ENCODE results near the gene EHD1. TPM values are rescaled to one million over a fixed set of nuclear protein-coding genes. Genes with fewer than 3 reads are reported as not detected.
A peak's percentile ranks its signal among the peaks of the same experiment; 100 is the strongest.

Gene EHD1
- total RNA-seq, 4 donors from 2014 or later = 47.8 to 85.4 (median 76.8) TPM

GRCh38 chr11:64909653-64910343 is 31.4 kb upstream of the EHD1 start:
- TF ChIP-seq POLR2A (IDR thresholded peaks at IDR 0.05) (no peak), POLR2AphosphoS5 (IDR thresholded peaks at IDR 0.05) (no peak), CTCF (IDR thresholded peaks at IDR 0.05) (no peak), EP300 (IDR thresholded peaks at IDR 0.05) (no peak)
- no peak overlapping the region for H3K27ac ChIP-seq
- 85% methylated on average over 4 of the region's 39 CpGs for WGBS
- H3K27me3 ChIP-seq = no peaks in the 10 kb centered on the region
- H3K4me3 ChIP-seq = no peak overlapping the region
- DNase-seq (ENCODE audit: low spot score in 2 of 2) = peak in 1 of 2 donors; percentile 64
- H3K4me1 ChIP-seq = peaks cover 3% of the 10 kb centered on the region
- H3K9me3 ChIP-seq = no peaks in the 10 kb centered on the region
- peaks cover 95% of the 10 kb centered on the region for H3K36me3 ChIP-seq

- no peak overlapping the region for H3K4me3 ChIP-seq
- no peaks in the 10 kb centered on the region for H3K4me1 ChIP-seq
- 83% methylated on average over 7 of the region's 11 CpGs for WGBS
- no peak overlapping the region for H3K27ac ChIP-seq
- H3K27me3 ChIP-seq = no peaks in the 10 kb centered on the region
- TF ChIP-seq CTCF (IDR thresholded peaks at IDR 0.05) (no peak), POLR2AphosphoS5 (IDR thresholded peaks at IDR 0.05) (no peak), EP300 (IDR thresholded peaks at IDR 0.05) (no peak), POLR2A (IDR thresholded peaks at IDR 0.05) (no peak)
- H3K36me3 ChIP-seq = peaks cover 99% of the 10 kb centered on the region
- H3K9me3 ChIP-seq = no peaks in the 10 kb centered on the region
- DNase-seq (ENCODE audit: low spot score in 2 of 2) = no peak
These were observed 30.3 kb upstream of the EHD1 start for GRCh38 chr11:64908766-64909165.

GRCh38 chr11:64906314-64906635 is 27.9 kb upstream of the EHD1 start:
- TF ChIP-seq POLR2AphosphoS5 (IDR thresholded peaks at IDR 0.05) (no peak), EP300 (IDR thresholded peaks at IDR 0.05) (no peak), CTCF (IDR thresholded peaks at IDR 0.05) (no peak), POLR2A (IDR thresholded peaks at IDR 0.05) (no peak)
- no peaks in the 10 kb centered on the region for H3K9me3 ChIP-seq
- no peak overlapping the region for H3K27ac ChIP-seq
- no peaks in the 10 kb centered on the region for H3K27me3 ChIP-seq
- peak in 1 of 2 donors; percentile 65 for DNase-seq (ENCODE audit: low spot score in 2 of 2)
- H3K36me3 ChIP-seq = peaks cover 99% of the 10 kb centered on the region
- whole genome bisulfite sequencing = 100% methylated on average over 1 of the region's 13 CpGs
- H3K4me1 ChIP-seq = no peaks in the 10 kb centered on the region
- no peak overlapping the region for H3K4me3 ChIP-seq

- WGBS = 81% methylated on average over 8 of the region's 25 CpGs
- no peak for TF ChIP-seq POLR2AphosphoS5 (IDR thresholded peaks at IDR 0.05)
- no peak for TF ChIP-seq CTCF (IDR thresholded peaks at IDR 0.05)
- TF ChIP-seq EP300 (IDR thresholded peaks at IDR 0.05) = no peak
- no peak for TF ChIP-seq POLR2A (IDR thresholded peaks at IDR 0.05)
These were observed 27.3 kb upstream of the EHD1 start for GRCh38 chr11:64905516-64906313.

GRCh38 chr11:64903291-64903833 is 24.9 kb upstream of the EHD1 start:
- Histone ChIP-seq H3K27me3 (no peaks in the 10 kb centered on the region), H3K36me3 (peaks cover 95% of the 10 kb centered on the region), H3K27ac (no peak overlapping the region), H3K4me1 (no peaks in the 10 kb centered on the region), H3K4me3 (no peak overlapping the region), H3K9me3 (no peaks in the 10 kb centered on the region)
- no peak for DNase-seq (ENCODE audit: low spot score in 2 of 2)
- 94% methylated on average over 22 of the region's 23 CpGs for WGBS
- TF ChIP-seq CTCF (IDR thresholded peaks at IDR 0.05) (no peak), POLR2AphosphoS5 (IDR thresholded peaks at IDR 0.05) (no peak), EP300 (IDR thresholded peaks at IDR 0.05) (no peak), POLR2A (IDR thresholded peaks at IDR 0.05) (no peak)

More at GRCh38 chr11:64905516-64906313, 27.3 kb upstream of the EHD1 start:
- H3K4me3 ChIP-seq = no peak overlapping the region
- peaks cover 99% of the 10 kb centered on the region for H3K36me3 ChIP-seq
- no peaks in the 10 kb centered on the region for H3K4me1 ChIP-seq
- H3K27me3 ChIP-seq = no peaks in the 10 kb centered on the region
- no peaks in the 10 kb centered on the region for H3K9me3 ChIP-seq
- H3K27ac ChIP-seq = no peak overlapping the region
- peak in 1 of 2 donors; percentile 62 for DNase-seq (ENCODE audit: low spot score in 2 of 2)
